Skeletal muscle cell (primary cell): ENCODE data around the gene CYFIP2.
A peak's percentile ranks its signal among the peaks of the same experiment; 100 is the strongest.
"Not testable (repeated sequence)": the region's sequence is repeated elsewhere in the genome, so short reads cannot be mapped to it uniquely, and the experiment has no call there.

Experiments
- DNase-seq: peaks from one replicate; pipeline ENCODE4 v3.0.0-alpha.2; 2010; ENCODE audit warnings: low read depth
- H3K4me3 ChIP-seq: 2 replicates; pipeline ENCODE4 v1.5.1; 2011; ENCODE audit warnings: low read depth, mild to moderate bottlenecking, control low read depth, low read length, moderate library complexity

CYFIP2 gene

GRCh38 chr5:157265714-157266285 is at the start of gene CYFIP2:
TSS of gene CYFIP2 (plus strand) at chr5:157266123. CDS start at chr5:157285362, 19,239 bp downstream.
- no peak for DNase-seq
- H3K4me3 ChIP-seq: peak within 1 kb of the TSS; percentile 60

- no peak for DNase-seq
- no peak overlapping the region for H3K4me3 ChIP-seq
Measured at GRCh38 chr5:157216391-157217142, 49.4 kb upstream of the CYFIP2 start.

- no peak overlapping the region for H3K4me3 ChIP-seq
- DNase-seq: no peak
Measured at GRCh38 chr5:157217289-157218024, 48.5 kb upstream of the CYFIP2 start.

GRCh38 chr5:157219491-157220271 is 46.2 kb upstream of the CYFIP2 start:
- H3K4me3 ChIP-seq: no peak overlapping the region

GRCh38 chr5:157221959-157222358 is 44.0 kb upstream of the CYFIP2 start:
- H3K4me3 ChIP-seq: no peak overlapping the region
- no peak for DNase-seq

More at GRCh38 chr5:157219491-157220271, 46.2 kb upstream of the CYFIP2 start:
- DNase-seq: no peak

- peak; percentile 20 for DNase-seq
- H3K4me3 ChIP-seq: no peak overlapping the region
Measured at GRCh38 chr5:157222506-157223230, 43.3 kb upstream of the CYFIP2 start.

GRCh38 chr5:157225469-157226422 is 40.2 kb upstream of the CYFIP2 start:
- H3K4me3 ChIP-seq: no peak overlapping the region
- no peak for DNase-seq

- no peak overlapping the region for H3K4me3 ChIP-seq
- DNase-seq: no peak
Measured at GRCh38 chr5:157230610-157231009, 35.3 kb upstream of the CYFIP2 start.

- no peak overlapping the region for H3K4me3 ChIP-seq
- DNase-seq: no peak
Measured at GRCh38 chr5:157232706-157233105, 33.2 kb upstream of the CYFIP2 start.

- no peak for DNase-seq
- no peak overlapping the region for H3K4me3 ChIP-seq
Measured at GRCh38 chr5:157233515-157233914, 32.4 kb upstream of the CYFIP2 start.

GRCh38 chr5:157236423-157236822 is 29.5 kb upstream of the CYFIP2 start:
- DNase-seq: no peak
- H3K4me3 ChIP-seq: no peak overlapping the region

- H3K4me3 ChIP-seq: no peak overlapping the region
- DNase-seq: no peak
Measured at GRCh38 chr5:157241483-157241882, 24.4 kb upstream of the CYFIP2 start.

GRCh38 chr5:157244704-157245103 is 21.2 kb upstream of the CYFIP2 start:
- not testable (repeated sequence) for H3K4me3 ChIP-seq, DNase-seq

- H3K4me3 ChIP-seq: no peak overlapping the region
- no peak for DNase-seq
Measured at GRCh38 chr5:157245476-157245875, 20.4 kb upstream of the CYFIP2 start.

GRCh38 chr5:157245886-157246285 is 20.0 kb upstream of the CYFIP2 start:
- DNase-seq: no peak
- no peak overlapping the region for H3K4me3 ChIP-seq

GRCh38 chr5:157247267-157247666 is 18.7 kb upstream of the CYFIP2 start:
- DNase-seq: no peak

GRCh38 chr5:157248821-157249470 is 17.0 kb upstream of the CYFIP2 start:
- no peak for DNase-seq
- no peak overlapping the region for H3K4me3 ChIP-seq

More at GRCh38 chr5:157247267-157247666, 18.7 kb upstream of the CYFIP2 start:
- no peak overlapping the region for H3K4me3 ChIP-seq
